GM12801 (cell line): ENCODE measurements around the gene NDE1.

Experiments used
- TF ChIP-seq, protein P1 (sequence below): IDR thresholded peaks from one replicate; pipeline ENCODE4 v1.5.1; 2011; ENCODE audit warnings: control low read depth; ENCODE audit not compliant: insufficient read length; ENCODE audit errors: extremely low read depth

The NDE1 gene

DNA sequence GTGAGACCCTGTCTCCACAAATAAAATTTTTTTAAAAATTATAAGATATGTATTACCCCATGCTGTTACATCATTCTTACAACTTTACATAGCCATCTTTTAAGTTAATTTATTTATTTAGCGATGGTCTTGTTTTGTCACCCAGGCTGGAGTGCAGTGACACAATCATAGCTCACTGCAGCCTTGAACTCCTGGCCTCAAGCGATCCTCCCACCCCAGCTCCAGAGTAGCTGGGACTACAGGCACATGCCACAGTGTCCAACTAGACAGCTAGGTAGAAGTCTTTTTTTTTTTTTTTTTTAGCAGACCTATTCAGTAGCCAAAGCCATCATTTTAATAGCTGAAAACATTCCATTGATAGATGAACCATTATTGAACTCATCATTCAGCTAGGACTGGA lies 92.7 kb downstream of the NDE1 start:
- TF ChIP-seq, protein P1, sequence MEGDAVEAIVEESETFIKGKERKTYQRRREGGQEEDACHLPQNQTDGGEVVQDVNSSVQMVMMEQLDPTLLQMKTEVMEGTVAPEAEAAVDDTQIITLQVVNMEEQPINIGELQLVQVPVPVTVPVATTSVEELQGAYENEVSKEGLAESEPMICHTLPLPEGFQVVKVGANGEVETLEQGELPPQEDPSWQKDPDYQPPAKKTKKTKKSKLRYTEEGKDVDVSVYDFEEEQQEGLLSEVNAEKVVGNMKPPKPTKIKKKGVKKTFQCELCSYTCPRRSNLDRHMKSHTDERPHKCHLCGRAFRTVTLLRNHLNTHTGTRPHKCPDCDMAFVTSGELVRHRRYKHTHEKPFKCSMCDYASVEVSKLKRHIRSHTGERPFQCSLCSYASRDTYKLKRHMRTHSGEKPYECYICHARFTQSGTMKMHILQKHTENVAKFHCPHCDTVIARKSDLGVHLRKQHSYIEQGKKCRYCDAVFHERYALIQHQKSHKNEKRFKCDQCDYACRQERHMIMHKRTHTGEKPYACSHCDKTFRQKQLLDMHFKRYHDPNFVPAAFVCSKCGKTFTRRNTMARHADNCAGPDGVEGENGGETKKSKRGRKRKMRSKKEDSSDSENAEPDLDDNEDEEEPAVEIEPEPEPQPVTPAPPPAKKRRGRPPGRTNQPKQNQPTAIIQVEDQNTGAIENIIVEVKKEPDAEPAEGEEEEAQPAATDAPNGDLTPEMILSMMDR = no peak

DNA sequence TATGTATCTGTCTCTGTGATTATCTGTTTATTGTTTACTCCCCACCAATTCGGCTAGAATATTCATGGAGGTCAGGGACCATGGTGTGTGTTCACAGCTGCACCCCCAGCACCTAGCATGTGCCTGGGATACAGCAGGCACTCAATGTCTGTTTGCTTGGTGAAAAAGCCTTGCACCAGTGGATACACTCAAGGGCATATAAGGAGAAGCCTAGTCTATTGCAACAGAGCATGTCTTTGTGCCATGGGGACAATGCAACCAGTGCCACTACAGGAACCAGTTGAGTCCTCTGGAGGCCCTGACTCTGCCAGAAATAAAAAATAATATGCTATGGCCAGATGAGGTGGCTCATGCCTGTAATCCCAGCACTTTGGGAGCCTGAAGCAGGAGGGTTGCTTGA lies 93.6 kb downstream of the NDE1 start:
- TF ChIP-seq, protein P1 = no peak

DNA sequence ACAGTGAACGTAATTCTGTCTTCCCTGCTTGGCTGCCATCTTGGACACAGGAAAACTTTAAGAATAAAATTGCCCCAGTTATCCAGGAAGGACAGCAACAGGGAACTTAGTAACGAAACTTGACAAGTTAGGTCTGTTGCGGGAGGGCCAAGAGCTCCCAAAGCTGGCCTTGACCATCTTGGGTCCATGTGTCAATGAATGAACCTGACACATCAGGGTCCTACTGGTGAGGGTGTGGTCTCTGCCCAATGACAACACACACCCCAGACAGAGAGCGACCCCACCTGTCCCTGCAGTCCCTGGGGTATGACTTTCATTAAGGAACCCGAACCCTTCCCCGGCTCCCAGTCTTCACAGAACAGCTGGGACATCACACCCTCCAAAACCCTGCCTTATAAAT lies 96.3 kb downstream of the NDE1 start:
- TF ChIP-seq, protein P1 = no peak

DNA sequence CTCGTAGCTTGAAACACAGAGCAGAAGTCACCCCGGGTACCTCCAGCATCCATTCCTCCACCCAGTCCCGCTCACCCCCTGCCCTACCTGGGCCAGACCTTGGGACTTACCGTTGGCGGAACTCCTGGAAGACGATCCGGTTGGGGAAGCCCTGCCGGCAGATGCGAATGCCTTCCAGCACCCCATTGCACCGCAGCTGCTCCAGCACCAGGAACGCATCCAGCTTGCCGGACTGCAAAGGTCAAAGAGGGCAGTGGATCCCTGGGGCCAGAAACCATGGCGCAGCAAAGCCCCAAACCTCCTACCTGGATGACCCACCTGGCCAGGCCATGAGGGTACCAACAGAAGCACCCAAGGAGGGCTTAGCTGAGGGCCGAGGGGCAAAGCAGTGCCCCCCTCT lies 97.9 kb downstream of the NDE1 start:
- TF ChIP-seq, protein P1 = no peak

DNA sequence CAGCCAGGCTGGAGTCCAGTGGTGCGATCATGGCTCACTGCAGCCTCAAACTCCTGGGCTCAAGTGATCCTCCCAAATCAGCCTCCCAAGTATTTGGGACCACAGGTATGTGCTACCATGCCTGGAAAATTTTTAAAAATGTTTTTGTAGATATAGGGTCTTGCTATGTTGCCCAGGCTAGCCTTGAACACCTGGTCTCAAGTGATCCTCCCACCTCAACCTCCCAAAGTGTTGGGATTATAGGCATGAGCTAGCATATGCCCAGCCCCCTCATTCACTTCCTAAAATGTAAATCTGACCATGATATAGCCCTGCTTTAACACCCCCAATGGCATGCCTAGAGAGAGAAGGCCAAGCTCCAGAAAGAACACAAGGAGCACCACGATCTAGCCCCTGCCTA lies 98.6 kb downstream of the NDE1 start:
- TF ChIP-seq, protein P1 = no peak

DNA sequence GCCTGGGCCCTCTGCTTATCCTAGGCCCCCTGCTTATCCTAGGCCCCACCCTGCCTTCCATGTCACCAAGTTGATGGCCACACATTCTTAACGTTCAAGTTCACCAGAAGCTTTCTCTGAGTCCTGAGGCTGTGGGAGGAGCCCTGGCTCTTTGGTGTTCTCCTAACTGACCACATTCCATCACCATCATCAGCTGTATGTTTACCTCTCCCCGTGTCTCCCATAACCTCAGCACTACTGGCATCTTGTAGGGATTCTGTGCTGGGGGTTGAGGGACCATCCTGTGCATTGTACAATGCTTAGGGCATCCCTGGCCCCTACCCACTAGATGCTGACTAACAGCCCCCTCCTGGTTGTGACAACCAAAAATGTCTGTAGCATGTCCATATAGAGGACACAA lies 99.3 kb downstream of the NDE1 start:
- TF ChIP-seq, protein P1 = no peak

DNA sequence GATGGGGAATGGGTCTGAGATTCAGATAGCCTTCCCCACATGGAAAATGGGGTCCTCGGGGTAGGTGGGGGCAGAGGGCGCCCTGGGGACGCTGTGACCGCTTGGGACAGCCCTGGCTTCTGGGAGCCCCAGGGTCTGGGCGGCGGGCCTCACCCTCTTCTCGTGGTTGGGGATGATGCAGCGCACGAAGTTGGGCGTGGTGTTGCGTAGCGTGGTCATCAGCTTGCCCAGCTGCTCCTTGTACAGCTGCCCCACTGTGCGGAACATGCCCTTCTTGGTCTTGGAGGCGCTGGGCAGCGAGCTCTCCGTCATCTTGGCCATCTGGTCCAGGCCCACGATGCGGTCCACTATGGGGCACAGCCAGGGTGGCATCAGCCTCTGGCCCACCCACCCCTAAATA lies 99.9 kb downstream of the NDE1 start:
- TF ChIP-seq, protein P1 = no peak

DNA sequence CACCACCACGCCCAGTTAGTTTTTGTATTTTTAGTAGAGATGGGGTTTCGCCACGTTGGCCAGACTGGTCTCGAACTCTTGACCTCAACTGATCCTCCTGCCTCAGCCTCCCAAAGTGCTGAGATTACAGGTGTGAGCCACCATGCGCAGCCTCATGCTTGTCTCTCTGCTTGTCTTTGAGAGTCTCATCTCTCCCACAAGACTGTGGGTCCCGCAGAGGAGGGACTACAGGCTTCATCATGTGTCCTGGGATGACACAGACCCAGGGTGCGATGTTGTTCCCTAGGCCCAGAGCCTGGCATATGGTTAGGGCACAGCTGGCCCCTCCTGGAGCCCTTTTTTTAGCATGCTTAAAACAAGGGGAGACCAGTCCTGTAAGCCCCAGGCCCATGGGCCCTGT lies 101.9 kb downstream of the NDE1 start:
- TF ChIP-seq, protein P1 = no peak
